HepG2 (cell line): ENCODE results near the gene UGT1A3. TPM values are rescaled to one million over a fixed set of nuclear protein-coding genes. Genes with fewer than 3 reads are reported as not detected.

ENCODE experiments used
- ATAC-seq: fragments of 200-7000 bp; cut with Tn5 transposase; 3 replicates; pipeline ENCODE4 v1.9.1; 2020; ENCODE audit warnings: mild to moderate bottlenecking, moderate library complexity
- BruUV-seq: library from RNA; stranded (reverse); fragments of 400-500 nt; replicated peaks from 2 replicates; lab custom pipeline; 2021; lab: Mats Ljungman, UMichigan
- CTCF ChIA-PET: fragments of 300-600 bp; formaldehyde crosslinking; extraction: SDS; loops from one replicate; lab custom pipeline; 2021; ENCODE audit warnings: low total read pairs, inconsistent platforms, low intra/inter-chr PET ratio; lab: Yijun Ruan, JAX
- POLR2A ChIA-PET: fragments of 350-600 bp; sonication (Branson Sonifier 250); formaldehyde crosslinking; loops from one replicate; lab custom pipeline; 2020; ENCODE audit warnings: antibody characterized with exemption, inconsistent platforms; lab: Yijun Ruan, JAX
- DNase-seq: peaks from one replicate; pipeline ENCODE4 v3.0.0-alpha.2; 2015; ENCODE audit warnings: low spot score
- FAIRE-seq: peaks from 3 replicates; lab custom pipeline; 2011; peaks lifted over from hg19 to GRCh38; lab: Jason Lieb, UNC
- H2AFZ ChIP-seq: one replicate; pipeline ENCODE4 v1.6.1; 2011; ENCODE audit warnings: low read length, inconsistent platforms
- H3K27ac ChIP-seq: fragments of 300-600 bp; 3 replicates; pipeline ENCODE4 v1.8.0; 2011; ENCODE audit warnings: mixed run types, mild to moderate bottlenecking, mixed read lengths, low read length, inconsistent platforms; ENCODE audit not compliant: insufficient read depth; ENCODE audit errors: extremely low read length
- H3K27me3 ChIP-seq, 2 experiments: fragments of 200-600 bp in 1 of 2; 2 replicates in 1 of 2; 3 replicates in 1 of 2; pipeline versions ENCODE4 v1.6.0 to v1.8.0; 2011; ENCODE audit warnings: low read length in 2 of 2, mild to moderate bottlenecking in 2 of 2, moderate library complexity in 2 of 2, inconsistent platforms in 1 of 2; ENCODE audit not compliant: insufficient read depth in 2 of 2, control insufficient read depth in 1 of 2
- H3K36me3 ChIP-seq, 2 experiments: fragments of 200-600 bp in 1 of 2; replicated peaks in 1 of 2; 2 replicates in 1 of 2; 3 replicates in 1 of 2; pipeline versions ENCODE4 v1.5.1 to v1.8.0; 2011; ENCODE audit warnings: low read length in 2 of 2, inconsistent platforms in 1 of 2; ENCODE audit not compliant: insufficient read depth in 2 of 2, control insufficient read depth in 1 of 2
- H3K4me1 ChIP-seq: 2 replicates; pipeline ENCODE4 v1.5.1; 2012; ENCODE audit warnings: low read length, inconsistent platforms; ENCODE audit not compliant: insufficient read depth
- H3K4me2 ChIP-seq: 2 replicates; pipeline ENCODE4 v1.6.0; 2011; ENCODE audit warnings: low read depth, low read length, inconsistent platforms
- H3K4me3 ChIP-seq, 3 experiments: fragments of 200-600 bp in 1 of 3; sonication (generic), shearing (Covaris generic) in 1 of 3; replicated peaks in 1 of 3; 2 replicates each; pipeline ENCODE4 v1.5.1; 2011 to 2016; ENCODE audit warnings: low read length in 3 of 3, inconsistent platforms in 2 of 3, low read depth in 2 of 3, mild to moderate bottlenecking in 2 of 3, control low read depth in 1 of 3, mixed read lengths in 1 of 3; ENCODE audit not compliant: insufficient read depth in 1 of 3
- H3K79me2 ChIP-seq: one replicate; pipeline ENCODE4 v1.6.1; 2011; ENCODE audit warnings: low read length, inconsistent platforms; ENCODE audit not compliant: insufficient read depth
- H3K9ac ChIP-seq: 2 replicates; pipeline ENCODE4 v1.6.0; 2011; ENCODE audit warnings: mild to moderate bottlenecking, low read depth, low read length, inconsistent platforms; ENCODE audit not compliant: insufficient read depth
- H3K9me3 ChIP-seq: 2 replicates; pipeline ENCODE4 v1.5.1; 2012; ENCODE audit warnings: mild to moderate bottlenecking, low read length
- H4K20me1 ChIP-seq: 2 replicates; pipeline ENCODE4 v1.6.0; 2011; ENCODE audit warnings: inconsistent platforms, mild to moderate bottlenecking, low read length, moderate library complexity; ENCODE audit not compliant: insufficient read depth
- BRCA1 ChIP-seq: sonication (generic); formaldehyde crosslinking; IDR thresholded peaks from 2 replicates; pipeline ENCODE4 v1.4.0; 2020; ENCODE audit warnings: missing genetic modification reagents
- CBX5 ChIP-seq: sonication (generic); formaldehyde crosslinking; IDR thresholded peaks from 2 replicates; pipeline ENCODE4 v1.4.0; 2020; ENCODE audit warnings: missing genetic modification reagents, borderline replicate concordance
- CTCF ChIP-seq: sonication (generic); formaldehyde crosslinking; IDR thresholded peaks from 2 replicates; pipeline ENCODE4 v1.5.0; 2020; ENCODE audit warnings: mild to moderate bottlenecking, missing genetic modification reagents, moderate library complexity
- EED ChIP-seq: sonication (generic); formaldehyde crosslinking; IDR thresholded peaks from 2 replicates; pipeline ENCODE4 v1.5.0; 2020; ENCODE audit warnings: mild to moderate bottlenecking, missing genetic modification reagents
- GABPB1 ChIP-seq: IDR thresholded peaks from 2 replicates; pipeline ENCODE4 v1.6.1; 2016; ENCODE audit warnings: mild to moderate bottlenecking, missing genetic modification reagents, moderate library complexity, missing compliant biosample characterization
- MNT ChIP-seq: fragments of 450-650 bp; IDR thresholded peaks from 2 replicates; pipeline ENCODE4 v1.6.1; 2016
- POGK ChIP-seq: sonication (generic); formaldehyde crosslinking; conservative IDR thresholded peaks from 2 replicates; pipeline ENCODE4 v1.8.0; 2022; ENCODE audit warnings: mild to moderate bottlenecking, moderate library complexity, missing genetic modification reagents
- RAD21 ChIP-seq: fragments of 450-650 bp; formaldehyde crosslinking; IDR thresholded peaks from 2 replicates; pipeline ENCODE4 v1.5.0; 2020; ENCODE audit warnings: mild to moderate bottlenecking
- SCMH1 ChIP-seq: sonication (generic); formaldehyde crosslinking; IDR thresholded peaks from 2 replicates; pipeline ENCODE4 v1.9.0; 2021; ENCODE audit warnings: missing genetic modification reagents, mild to moderate bottlenecking, borderline replicate concordance
- SMC3 ChIP-seq: IDR thresholded peaks from 2 replicates; pipeline ENCODE4 v1.6.1; 2011; ENCODE audit warnings: low read length, improper control_type of control experiment
- STAG1 ChIP-seq: sonication (generic); formaldehyde crosslinking; IDR thresholded peaks from 2 replicates; pipeline ENCODE4 v1.4.0; 2020; ENCODE audit warnings: missing genetic modification reagents
- ZNF333 ChIP-seq: sonication (generic); formaldehyde crosslinking; IDR thresholded peaks from 2 replicates; pipeline ENCODE4 v1.4.0; 2020; ENCODE audit warnings: mild to moderate bottlenecking, missing genetic modification reagents, borderline replicate concordance
- ZNF451 ChIP-seq: sonication (generic); formaldehyde crosslinking; IDR thresholded peaks from 2 replicates; pipeline ENCODE4 v1.5.0; 2020; ENCODE audit warnings: mild to moderate bottlenecking, missing genetic modification reagents
- ZNF724P ChIP-seq: sonication (generic); formaldehyde crosslinking; IDR thresholded peaks from 2 replicates; pipeline ENCODE4 v1.8.0; 2022; ENCODE audit warnings: missing genetic modification reagents, borderline replicate concordance
- ZUFSP ChIP-seq: sonication (generic); formaldehyde crosslinking; IDR thresholded peaks from 2 replicates; pipeline ENCODE4 v1.9.0; 2021; ENCODE audit warnings: missing genetic modification reagents, mild to moderate bottlenecking, borderline replicate concordance
- WGBS: methylation state at CpG from one replicate; pipeline ENCODE4 v1.1.6; 2017; ENCODE audit warnings: low lambda C conversion rate; 5-methylcytosine and 5-hydroxymethylcytosine counted together
- in situ Hi-C: cut with HindIII; loops from 2 replicates; pipeline ENCODE4 v1.10.0; 2017; ENCODE audit warnings: low pct_unique_long_range_greater_than_20kb; ENCODE audit not compliant: extremely low pct_ligation_motif_present
- intact Hi-C: fragments of 100-400 bp; cut with micrococcal nuclease; formaldehyde crosslinking; loops from one replicate; pipeline ENCODE4 v1.10.0; 2022; ENCODE audit not compliant: unreplicated experiment
- polyA plus RNA-seq, 8 experiments: library from polyadenylated mRNA; depleted of rRNA in 3 of 8; stranded (reverse) in 7 of 8; unstranded in 1 of 8; fragments of >200 nt; fragmentation: Illumina TruSeq in 4 of 8; extraction: Trizol in 4 of 8; gene quantifications; 2 replicates each; pipeline versions ENCODE4 v1.2.1 to v1.2.3, GENCODE V29; 2011 to 2016; ENCODE audit warnings: low read depth in 4 of 8, missing spikeins in 1 of 8, mixed read lengths in 1 of 8; ENCODE audit not compliant: insufficient read depth in 1 of 8
- total RNA-seq, 5 experiments: library from RNA; depleted of rRNA; stranded (reverse); fragments of >200 nt; fragmentation: Illumina TruSeq; extraction: Trizol; gene quantifications; 2 replicates each; pipeline ENCODE4 v1.2.3, GENCODE V29; 2016; ENCODE audit warnings: low read depth in 1 of 5

Gene UGT1A3
- total and polyA plus RNA-seq, 2 of the 13 experiments (the other 11 are each of a cell fraction or from before 2014, with no cell fraction given): not detected

GRCh38 chr2:233807215-233807865 lies 78.5 kb downstream of the UGT1A3 start:
- in situ Hi-C loops: no loop called here
- CTCF ChIA-PET: no interaction called here
- peak; percentile 76 for ATAC-seq
- TF ChIP-seq CTCF (CRISPR knock-in tag) (peak; percentile 48), STAG1 (CRISPR knock-in tag) (peak; percentile 52), ZNF333 (no peak), MNT (peak; percentile 82), ZUFSP (CRISPR knock-in tag) (no peak), RAD21 (CRISPR knock-in tag) (0 out of 2 replicates have a peak, but pooled peaks have one; percentile 10), ZNF724P (CRISPR knock-in tag) (no peak), ZNF451 (CRISPR knock-in tag) (no peak), GABPB1 (no peak), POGK (no peak), CBX5 (CRISPR knock-in tag) (0 out of 2 replicates have a peak, but pooled peaks have one; percentile 21), SMC3 (peak; percentile 38; the same call in 1 of the 2 replicates), EED (CRISPR knock-in tag) (peak; percentile 31; the same call in 1 of the 2 replicates), BRCA1 (CRISPR knock-in tag) (no peak), SCMH1 (CRISPR knock-in tag) (no peak)

More at GRCh38 chr2:233807215-233807865, 78.5 kb downstream of the UGT1A3 start:
- Histone ChIP-seq H3K27me3 (peaks cover 0 to 50% of the 10 kb centered on the region in 2 experiments; a peak in 3 of 5 replicates), H3K79me2 (no peaks in the 10 kb centered on the region), H2AFZ (no peak overlapping the region), H3K36me3 (no peaks in the 10 kb centered on the region), H3K27ac (no peak overlapping the region), H4K20me1 (no peaks in the 10 kb centered on the region), H3K4me1 (no peaks in the 10 kb centered on the region), H3K4me2 (no peak overlapping the region), H3K9me3 (no peaks in the 10 kb centered on the region), H3K4me3 (no peak overlapping the region), H3K9ac (no peak overlapping the region)
- DNase-seq: peak; percentile 21
- intact Hi-C loops: no loop called here
- no peak for FAIRE-seq
- POLR2A ChIA-PET: no interaction called here
- no TSS peak for BruUV-seq
- WGBS: 33% methylated on average over 7 of the region's 12 CpGs
